Ectodermal cell (in vitro differentiated cells): ENCODE data around the gene FDX2.

Source experiments
- H3K27ac ChIP-seq: 2 replicates; pipeline ENCODE4 v1.7.0; 2013; ENCODE audit warnings: mild to moderate bottlenecking, low read depth, low read length; ENCODE audit not compliant: insufficient read depth, poor library complexity, severe bottlenecking
- H3K27me3 ChIP-seq: 2 replicates; pipeline ENCODE4 v1.7.0; 2013; ENCODE audit warnings: mild to moderate bottlenecking, low read length; ENCODE audit not compliant: insufficient read depth, control insufficient read depth, poor library complexity, severe bottlenecking
- H3K36me3 ChIP-seq: one replicate; pipeline ENCODE4 v1.7.0; 2013; ENCODE audit warnings: low read length; ENCODE audit not compliant: control insufficient read depth, insufficient read depth
- H3K4me1 ChIP-seq: one replicate; pipeline ENCODE4 v1.7.0; 2013; ENCODE audit warnings: low read length; ENCODE audit not compliant: control insufficient read depth, insufficient read depth
- H3K4me3 ChIP-seq: 2 replicates; pipeline ENCODE4 v1.7.0; 2013; ENCODE audit warnings: low read depth, low read length, control low read depth; ENCODE audit not compliant: insufficient read depth
- H3K9me3 ChIP-seq: 2 replicates; pipeline ENCODE4 v1.7.0; 2013; ENCODE audit warnings: mild to moderate bottlenecking, low read length, moderate library complexity; ENCODE audit not compliant: control insufficient read depth
- WGBS, 2 experiments: methylation state at CpG; one replicate each; pipeline ENCODE4 v1.1.7; 2013; ENCODE audit warnings: missing lambda C conversion rate in 2 of 2; 5-methylcytosine and 5-hydroxymethylcytosine counted together

FDX2 gene

GRCh38 chr19:10270180-10270615 is 45.6 kb downstream of the FDX2 start:
- WGBS, 2 experiments, result 13 to 16% methylated on average over 37 of the region's 37 CpGs
- peaks cover 38% of the 10 kb centered on the region for H3K27me3 ChIP-seq
- H3K4me1 ChIP-seq, result no peaks in the 10 kb centered on the region
- no peaks in the 10 kb centered on the region for H3K9me3 ChIP-seq
- H3K4me3 ChIP-seq, result no peak overlapping the region
- H3K36me3 ChIP-seq, result no peaks in the 10 kb centered on the region
- no peak overlapping the region for H3K27ac ChIP-seq

DNA sequence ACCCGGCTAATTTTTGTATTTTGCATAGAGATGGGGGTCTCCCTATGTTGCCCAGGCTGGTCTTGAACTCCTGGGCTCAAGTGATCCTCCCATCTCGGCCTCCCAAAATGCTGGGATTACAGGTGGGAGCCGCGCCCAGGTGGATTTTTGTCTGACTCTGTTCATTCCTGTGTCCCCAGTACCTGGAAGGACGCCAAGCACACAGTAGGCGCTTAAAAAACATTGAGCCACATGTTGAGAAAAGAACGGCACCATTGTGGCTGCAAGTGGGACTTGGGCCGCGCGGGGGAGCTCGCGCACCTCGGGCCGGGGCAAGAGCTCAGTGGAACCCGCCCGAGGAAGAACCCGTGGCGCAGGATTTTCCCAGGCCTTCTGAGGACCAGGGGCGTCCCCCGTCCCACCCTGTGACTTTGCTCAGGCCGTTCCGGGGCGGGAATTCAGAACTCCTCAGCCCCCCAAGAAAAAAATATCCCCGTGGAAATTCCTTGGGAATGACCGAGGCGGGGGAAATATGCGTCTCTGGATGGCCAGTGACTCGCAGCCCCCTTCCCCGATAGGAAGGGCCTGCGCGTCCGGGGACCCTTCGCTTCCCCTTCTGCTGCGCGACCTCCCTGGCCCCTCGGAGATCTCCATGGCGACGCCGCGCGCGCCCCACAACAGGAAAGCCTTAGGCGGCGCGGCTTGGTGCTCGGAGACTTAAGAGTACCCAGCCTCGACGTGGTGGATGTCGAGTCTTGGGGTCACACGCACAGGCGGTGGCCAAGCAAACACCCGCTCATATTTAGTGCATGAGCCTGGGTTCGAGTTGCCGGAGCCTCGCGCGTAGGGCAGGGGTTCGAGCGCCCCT is 46.3 kb downstream of the FDX2 start:
- WGBS, 2 experiments, result 10 to 11% methylated on average over 59 of the region's 59 CpGs
- no peaks in the 10 kb centered on the region for H3K36me3 ChIP-seq
- no peaks in the 10 kb centered on the region for H3K9me3 ChIP-seq
- H3K4me1 ChIP-seq, result no peaks in the 10 kb centered on the region
- H3K27me3 ChIP-seq, result peaks cover 38% of the 10 kb centered on the region
- no peak overlapping the region for H3K27ac ChIP-seq
- no peak overlapping the region for H3K4me3 ChIP-seq

DNA sequence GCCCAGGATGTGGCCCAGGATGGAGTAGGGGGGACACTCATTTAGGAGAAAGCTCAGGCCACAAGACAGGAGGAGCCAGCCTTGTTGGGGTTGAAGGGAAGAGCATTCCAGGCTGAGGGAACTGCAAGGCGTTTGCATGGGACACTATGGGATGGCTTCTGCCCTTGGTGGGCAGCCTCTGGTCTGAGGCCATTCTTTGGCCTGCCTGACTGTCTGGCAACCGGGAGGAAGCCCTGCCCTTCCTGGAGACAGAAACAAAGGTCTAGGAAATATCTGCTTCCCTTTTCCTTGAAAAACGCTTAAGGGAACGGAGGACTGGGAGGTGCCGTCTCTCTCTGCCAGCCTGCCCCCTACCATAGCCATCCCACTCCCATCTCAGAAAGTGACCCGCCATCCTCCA is 47.7 kb downstream of the FDX2 start:
- 85 to 88% methylated on average over 6 of the region's 6 CpGs for WGBS, 2 experiments
- Histone ChIP-seq H3K4me3 (no peak overlapping the region), H3K36me3 (no peaks in the 10 kb centered on the region), H3K27me3 (peaks cover 38% of the 10 kb centered on the region), H3K27ac (no peak overlapping the region), H3K9me3 (no peaks in the 10 kb centered on the region), H3K4me1 (no peaks in the 10 kb centered on the region)

- H3K9me3 ChIP-seq, result no peaks in the 10 kb centered on the region
- no peak overlapping the region for H3K27ac ChIP-seq
- H3K4me3 ChIP-seq, result no peak overlapping the region
- H3K36me3 ChIP-seq, result no peaks in the 10 kb centered on the region
- H3K4me1 ChIP-seq, result no peaks in the 10 kb centered on the region
- peaks cover 27% of the 10 kb centered on the region for H3K27me3 ChIP-seq
- 89 to 97% methylated on average over 7 of the region's 7 CpGs for WGBS, 2 experiments
These were observed 49.1 kb downstream of the FDX2 start for GRCh38 chr19:10266706-10267105.

GRCh38 chr19:10262771-10263170 is 53.0 kb downstream of the FDX2 start:
- no peaks in the 10 kb centered on the region for H3K4me1 ChIP-seq
- H3K36me3 ChIP-seq, result peaks cover 7% of the 10 kb centered on the region
- H3K9me3 ChIP-seq, result no peaks in the 10 kb centered on the region
- no peaks in the 10 kb centered on the region for H3K27me3 ChIP-seq
- H3K27ac ChIP-seq, result no peak overlapping the region
- no peak overlapping the region for H3K4me3 ChIP-seq
- 90 to 93% methylated on average over 7 of the region's 7 CpGs for WGBS, 2 experiments

DNA sequence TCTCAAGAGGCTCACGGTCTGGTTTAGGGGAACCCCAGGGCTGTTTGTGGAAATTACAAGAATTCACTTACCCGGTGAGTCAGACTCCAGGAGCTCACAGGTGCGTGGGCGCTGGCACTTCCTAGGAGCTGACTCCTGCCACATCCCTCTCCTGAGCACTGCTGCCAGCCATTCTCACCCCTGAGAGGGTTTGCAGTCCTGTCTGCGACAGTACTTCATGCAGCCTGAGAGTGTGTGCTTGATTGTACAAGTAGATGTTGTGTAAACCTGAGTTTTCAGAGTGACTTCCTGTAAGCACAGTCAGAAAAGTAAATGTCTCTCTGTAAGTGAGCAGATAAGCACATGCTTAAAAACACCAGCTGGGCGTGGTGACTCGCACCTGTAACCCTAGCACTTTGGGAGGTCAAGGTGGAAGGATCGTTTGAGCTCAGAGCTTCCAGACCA is 55.7 kb downstream of the FDX2 start:
- Histone ChIP-seq H3K4me3 (no peak overlapping the region), H3K27ac (no peak overlapping the region), H3K27me3 (no peaks in the 10 kb centered on the region), H3K9me3 (no peaks in the 10 kb centered on the region), H3K36me3 (peaks cover 10% of the 10 kb centered on the region), H3K4me1 (no peaks in the 10 kb centered on the region)
- WGBS, 2 experiments, result 95% methylated on average over 8 of the region's 8 CpGs
